Natural killer cell (primary cell): ENCODE measurements around the gene GREB1. TPM values are rescaled to one million over a fixed set of nuclear protein-coding genes. Genes with fewer than 3 reads are reported as not detected.

Experiments used
- ATAC-seq, 3 donors: fragments of 150-1000 bp in 2 of 3; fragments of 200-7000 bp in 1 of 3; cut with Tn5 transposase; 1 replicate in 1 of 3; 2 replicates in 2 of 3; pipeline ENCODE4 v1.10.0; 2021; ENCODE audit warnings: mild to moderate bottlenecking in 2 of 3, moderate library complexity in 2 of 3
- DNase-seq, 2 donors: peaks; one replicate each; pipeline versions ENCODE4 v3.0.0 to v3.0.0-alpha.2; 2013 to 2021; ENCODE audit warnings: mixed read lengths in 1 of 2
- H3K27ac ChIP-seq: one replicate; pipeline ENCODE4 v1.5.1; 2013; ENCODE audit warnings: mild to moderate bottlenecking, low read length
- H3K27me3 ChIP-seq: one replicate; pipeline ENCODE4 v1.6.1; 2013; ENCODE audit warnings: low read length; ENCODE audit not compliant: control insufficient read depth, insufficient read depth
- H3K36me3 ChIP-seq: one replicate; pipeline ENCODE4 v1.6.1; 2013; ENCODE audit warnings: low read length; ENCODE audit not compliant: control insufficient read depth, insufficient read depth
- H3K4me1 ChIP-seq: one replicate; pipeline ENCODE4 v1.6.1; 2013; ENCODE audit warnings: low read length; ENCODE audit not compliant: control insufficient read depth, insufficient read depth
- H3K4me3 ChIP-seq: one replicate; pipeline ENCODE4 v1.5.1; 2013; ENCODE audit warnings: low read length
- H3K9me3 ChIP-seq: one replicate; pipeline ENCODE4 v1.6.1; 2013; ENCODE audit warnings: low read length; ENCODE audit not compliant: control insufficient read depth, insufficient read depth
- H3K27ac Mint-ChIP-seq, 2 donors: one replicate each; pipeline ENCODE4 v1.8.0; 2022; ENCODE audit warnings: mild to moderate bottlenecking in 2 of 2, mixed read lengths in 2 of 2, moderate library complexity in 1 of 2
- H3K27me3 Mint-ChIP-seq, 2 donors: one replicate each; pipeline ENCODE4 v1.8.0; 2022; ENCODE audit warnings: low read depth in 2 of 2, mixed read lengths in 2 of 2
- H3K36me3 Mint-ChIP-seq: one replicate; pipeline ENCODE4 v1.8.0; 2022; ENCODE audit warnings: mixed read lengths
- H3K4me1 Mint-ChIP-seq, 2 donors: one replicate each; pipeline ENCODE4 v1.8.0; 2022; ENCODE audit warnings: mixed read lengths in 2 of 2
- H3K4me3 Mint-ChIP-seq: one replicate; pipeline ENCODE4 v1.8.0; 2022; ENCODE audit warnings: mild to moderate bottlenecking, moderate library complexity, mixed read lengths
- H3K9me3 Mint-ChIP-seq, 2 donors: one replicate each; pipeline ENCODE4 v1.8.0; 2022; ENCODE audit warnings: mixed read lengths in 2 of 2
- WGBS: methylation state at CpG from one replicate; pipeline ENCODE4 v1.1.7; 2013; ENCODE audit warnings: missing lambda C conversion rate; ENCODE audit not compliant: insufficient coverage; 5-methylcytosine and 5-hydroxymethylcytosine counted together
- intact Hi-C: fragments of 100-400 bp; cut with micrococcal nuclease; formaldehyde crosslinking; loops from one replicate; pipeline ENCODE4 v1.14.2; 2022
- total RNA-seq, 4 donors: library from RNA; stranded (reverse); fragments of 120-200 nt in 1 of 4; gene quantifications; one replicate each; pipeline versions ENCODE4 v1.2.3 to v1.2.4, GENCODE V29; 2013 to 2022
- TF ChIP-seq, protein P1 (sequence below): fragments of 200-600 bp; IDR thresholded peaks from one replicate; pipeline ENCODE4 v1.8.0; 2022; ENCODE audit warnings: antibody characterized with exemption

GREB1 gene
- total RNA-seq, 3 donors from 2014 or later (not counting 1 experiment from before 2014, with no cell fraction given), result 0.85 to 2.5 (median 2.4) TPM

GRCh38 chr2:11572996-11573395 is 39.2 kb downstream of the GREB1 start:
- H3K27me3 ChIP-seq, result no peaks in the 10 kb centered on the region
- no peaks in the 10 kb centered on the region for H3K4me1 Mint-ChIP-seq
- ATAC-seq (no peak), DNase-seq (no peak)
- H3K9me3 ChIP-seq, result no peaks in the 10 kb centered on the region
- 86% methylated on average over 9 of the region's 9 CpGs for WGBS
- no peak overlapping the region for H3K4me3 Mint-ChIP-seq
- intact Hi-C loops, result no loop called here
- H3K9me3 Mint-ChIP-seq, result no peaks in the 10 kb centered on the region
- H3K4me1 ChIP-seq, result no peaks in the 10 kb centered on the region
- H3K27ac ChIP-seq, result no peak overlapping the region
- H3K27ac Mint-ChIP-seq, result no peak overlapping the region
- TF ChIP-seq, protein P1, sequence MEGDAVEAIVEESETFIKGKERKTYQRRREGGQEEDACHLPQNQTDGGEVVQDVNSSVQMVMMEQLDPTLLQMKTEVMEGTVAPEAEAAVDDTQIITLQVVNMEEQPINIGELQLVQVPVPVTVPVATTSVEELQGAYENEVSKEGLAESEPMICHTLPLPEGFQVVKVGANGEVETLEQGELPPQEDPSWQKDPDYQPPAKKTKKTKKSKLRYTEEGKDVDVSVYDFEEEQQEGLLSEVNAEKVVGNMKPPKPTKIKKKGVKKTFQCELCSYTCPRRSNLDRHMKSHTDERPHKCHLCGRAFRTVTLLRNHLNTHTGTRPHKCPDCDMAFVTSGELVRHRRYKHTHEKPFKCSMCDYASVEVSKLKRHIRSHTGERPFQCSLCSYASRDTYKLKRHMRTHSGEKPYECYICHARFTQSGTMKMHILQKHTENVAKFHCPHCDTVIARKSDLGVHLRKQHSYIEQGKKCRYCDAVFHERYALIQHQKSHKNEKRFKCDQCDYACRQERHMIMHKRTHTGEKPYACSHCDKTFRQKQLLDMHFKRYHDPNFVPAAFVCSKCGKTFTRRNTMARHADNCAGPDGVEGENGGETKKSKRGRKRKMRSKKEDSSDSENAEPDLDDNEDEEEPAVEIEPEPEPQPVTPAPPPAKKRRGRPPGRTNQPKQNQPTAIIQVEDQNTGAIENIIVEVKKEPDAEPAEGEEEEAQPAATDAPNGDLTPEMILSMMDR, result no peak
- H3K36me3 ChIP-seq, result no peaks in the 10 kb centered on the region
- H3K27me3 Mint-ChIP-seq, result no peaks in the 10 kb centered on the region
- no peaks in the 10 kb centered on the region for H3K36me3 Mint-ChIP-seq
- no peak overlapping the region for H3K4me3 ChIP-seq

DNA sequence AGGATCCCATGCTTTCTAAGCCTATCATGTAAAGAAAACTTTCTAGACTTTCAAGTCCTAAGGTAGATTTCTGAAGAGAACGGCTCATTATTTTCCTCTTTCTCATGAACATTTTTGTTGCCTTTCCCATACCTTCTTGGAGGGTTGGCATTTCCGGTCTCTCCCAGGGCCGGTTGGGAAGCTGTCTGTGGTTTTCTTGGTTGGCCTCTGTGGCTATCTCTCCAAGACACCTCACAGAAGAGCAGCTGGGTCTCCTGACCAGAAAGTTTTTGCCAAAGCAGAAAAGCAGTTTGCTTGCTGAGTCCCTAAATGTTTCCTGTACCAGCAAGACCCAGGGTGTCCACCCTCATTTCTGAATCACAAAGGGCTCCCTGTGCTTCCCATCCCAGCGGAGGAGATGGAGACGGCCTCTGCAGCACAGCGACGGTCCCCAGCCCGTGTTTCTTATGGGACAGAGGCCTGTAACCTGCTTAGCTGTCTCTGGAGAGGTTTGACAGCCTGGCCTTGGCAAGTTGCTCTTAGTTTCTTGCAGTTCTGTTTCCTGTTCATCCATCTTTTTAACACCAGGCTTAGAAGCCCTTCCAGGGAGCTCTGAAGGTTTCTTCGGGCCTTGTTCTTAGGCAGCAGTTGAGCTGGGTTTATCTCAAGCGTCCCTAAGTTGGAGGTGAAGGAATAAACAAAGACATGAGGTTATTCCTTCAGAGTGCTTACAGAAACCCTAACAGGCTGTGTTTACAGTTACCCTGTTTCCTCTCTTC is 39.8 kb downstream of the GREB1 start:
- ATAC-seq (no peak), DNase-seq (no peak)
- Mint-ChIP-seq H3K4me1 (no peaks in the 10 kb centered on the region), H3K27ac (no peak overlapping the region), H3K36me3 (no peaks in the 10 kb centered on the region), H3K4me3 (no peak overlapping the region), H3K9me3 (no peaks in the 10 kb centered on the region), H3K27me3 (no peaks in the 10 kb centered on the region)
- Histone ChIP-seq H3K36me3 (no peaks in the 10 kb centered on the region), H3K27ac (no peak overlapping the region), H3K9me3 (no peaks in the 10 kb centered on the region), H3K4me3 (no peak overlapping the region), H3K27me3 (no peaks in the 10 kb centered on the region), H3K4me1 (no peaks in the 10 kb centered on the region)
- intact Hi-C loops, result no loop called here
- TF ChIP-seq, protein P1, result no peak
- WGBS, result 88% methylated on average over 9 of the region's 10 CpGs

DNA sequence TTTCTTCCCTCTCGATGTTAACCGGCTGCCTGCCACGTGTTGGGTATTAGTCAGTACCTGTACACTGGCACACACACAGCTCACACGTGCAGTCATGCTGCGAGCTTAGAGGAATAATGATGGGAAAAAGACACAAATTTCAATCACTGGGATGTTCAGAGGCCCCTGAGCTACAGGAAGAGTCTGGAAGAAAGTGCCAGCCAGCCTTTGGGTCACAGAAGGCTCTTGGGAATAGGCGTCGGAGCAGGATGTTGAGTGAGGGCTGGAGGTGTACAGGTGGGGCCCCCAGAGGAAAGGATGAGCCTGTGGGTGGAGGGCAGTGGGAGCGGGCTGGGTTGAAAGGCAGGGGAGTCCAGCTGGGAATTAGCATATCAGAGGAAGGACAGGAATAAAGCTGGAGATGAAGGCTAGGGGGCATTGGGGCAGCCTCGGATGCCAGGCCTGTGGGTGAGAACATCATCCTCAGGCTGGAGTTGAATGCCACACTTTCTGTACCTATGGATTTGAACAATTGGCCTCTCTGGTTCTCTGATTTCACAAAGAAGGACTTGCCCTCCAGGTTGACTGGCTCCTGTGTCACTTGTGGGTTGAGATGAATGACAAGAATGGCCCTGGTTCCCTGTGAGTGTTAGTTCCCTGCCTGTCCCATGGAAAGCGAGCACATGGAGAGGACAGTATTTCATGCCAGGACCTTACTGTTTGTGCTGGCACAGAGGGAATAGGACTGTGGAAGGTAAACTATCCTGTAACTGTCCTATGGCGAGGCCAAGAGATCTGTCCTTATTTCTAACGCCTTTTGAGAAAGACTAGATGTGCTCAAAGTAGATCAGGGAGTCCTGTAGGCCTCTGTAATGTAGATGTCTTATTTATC is 40.6 kb downstream of the GREB1 start:
- DNase-seq, result no peak
- Histone ChIP-seq H3K4me1 (no peaks in the 10 kb centered on the region), H3K27me3 (no peaks in the 10 kb centered on the region), H3K27ac (no peak overlapping the region), H3K36me3 (no peaks in the 10 kb centered on the region), H3K4me3 (no peak overlapping the region), H3K9me3 (no peaks in the 10 kb centered on the region)
- H3K4me3 Mint-ChIP-seq, result no peak overlapping the region
- ATAC-seq, result no peak
- no peak overlapping the region for H3K27ac Mint-ChIP-seq
- H3K36me3 Mint-ChIP-seq, result no peaks in the 10 kb centered on the region
- WGBS, result 87% methylated on average over 12 of the region's 12 CpGs
- H3K9me3 Mint-ChIP-seq, result no peaks in the 10 kb centered on the region
- no peaks in the 10 kb centered on the region for H3K4me1 Mint-ChIP-seq
- no peaks in the 10 kb centered on the region for H3K27me3 Mint-ChIP-seq
- TF ChIP-seq, protein P1, result no peak
- intact Hi-C loops, result no loop called here
